ENCODE data around the gene MSRB1. TPM values are rescaled to one million over a fixed set of nuclear protein-coding genes. Genes with fewer than 3 reads are reported as not detected.

The MSRB1 gene
- total and polyA plus RNA-seq, 9 of the 15 experiments (the other 6 are each of a cell fraction or from before 2014, with no cell fraction given): 5.4 to 33.7 (median 25.7) TPM

DNA sequence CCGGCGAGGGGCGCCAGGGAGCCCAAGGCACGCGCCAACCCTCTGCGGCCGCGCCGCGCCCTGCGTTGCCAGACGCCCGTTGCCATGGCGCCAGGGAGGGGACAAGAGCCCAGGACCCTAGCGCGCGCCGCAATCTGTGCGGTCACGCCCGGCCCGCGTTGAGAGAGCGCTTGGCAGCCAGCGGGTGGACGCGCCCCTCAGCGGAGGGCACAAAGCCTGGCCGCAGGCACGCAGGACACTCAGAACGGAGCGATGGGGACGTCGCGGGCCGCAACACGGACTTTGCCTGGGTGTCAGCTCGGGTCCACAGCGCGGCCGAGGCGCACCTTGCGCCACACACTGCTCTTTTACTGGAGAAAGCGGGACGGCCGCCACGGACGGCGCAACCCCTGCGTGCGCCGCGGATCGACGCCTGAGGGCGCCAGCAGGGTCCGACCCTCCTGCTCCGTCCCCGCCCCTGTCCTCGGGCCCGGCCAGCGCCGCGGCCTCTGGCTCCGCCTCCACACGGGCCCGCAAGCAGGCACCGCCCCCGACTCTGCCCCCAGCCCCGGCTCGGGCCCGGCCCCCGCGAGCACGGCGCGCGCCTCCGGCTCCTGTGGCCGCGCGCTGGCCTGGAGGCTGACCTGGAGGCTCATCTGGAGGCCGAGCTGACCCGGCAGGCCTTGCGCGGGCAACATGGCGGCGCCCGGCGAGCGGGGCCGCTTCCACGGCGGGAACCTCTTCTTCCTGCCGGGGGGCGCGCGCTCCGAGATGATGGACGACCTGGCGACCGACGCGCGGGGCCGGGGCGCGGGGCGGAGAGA lies 40.7 kb upstream of the MSRB1 start, which contains the start of gene GFER (continued):
- TF ChIP-seq SP2 (IDR thresholded peaks at IDR 0.05; ENCODE audit: extremely low read depth, low read depth, low read length, poor library complexity, severe bottlenecking) (no peak), SREBF2 (CRISPR knock-in tag; IDR thresholded peaks at IDR 0.05) (no peak), SREBF1 (IDR thresholded peaks at IDR 0.05; ENCODE audit: borderline replicate concordance, low read depth, low read length) (no peak), ZNF551 (CRISPR knock-in tag; IDR thresholded peaks at IDR 0.05) (no peak), FOXA3 (CRISPR knock-in tag; conservative IDR thresholded peaks at IDR 0.05 in 1 of 2, IDR thresholded peaks at IDR 0.05 in 1 of 2) (0 out of 4 replicates have a peak, but pooled peaks of 1 of the 2 experiments have one; percentile 59), ZNF121 (CRISPR knock-in tag; conservative IDR thresholded peaks at IDR 0.05) (no peak), IRF2 (CRISPR knock-in tag; IDR thresholded peaks at IDR 0.05) (no peak), ARID1B (IDR thresholded peaks at IDR 0.05) (no peak), MEF2A (IDR thresholded peaks at IDR 0.05; ENCODE audit: control insufficient read depth, low read depth, low read length) (no peak), PHF21A (IDR thresholded peaks at IDR 0.05; ENCODE audit: borderline replicate concordance, low read depth) (peak; percentile 98), JUNB (CRISPR knock-in tag; conservative IDR thresholded peaks at IDR 0.05) (no peak), SUPT5H (IDR thresholded peaks at IDR 0.05) (peak; percentile 30; the same call in 1 of the 2 replicates), CXXC5 (CRISPR knock-in tag; IDR thresholded peaks at IDR 0.05) (peak; percentile 91), ARID2 (IDR thresholded peaks at IDR 0.05) (no peak), ZNF174 (CRISPR knock-in tag; IDR thresholded peaks at IDR 0.05) (no peak), STAG1 (CRISPR knock-in tag; IDR thresholded peaks at IDR 0.05; ENCODE audit: borderline replicate concordance) (no peak), YY1 (IDR thresholded peaks at IDR 0.05; ENCODE audit: borderline replicate concordance in 1 of 3, control insufficient read depth in 1 of 3, extremely low read depth in 1 of 3, insufficient read depth in 3 of 3, insufficient read length in 1 of 3, insufficient replicate concordance in 2 of 3, low read depth in 1 of 3, low read length in 2 of 3) (peak; percentile 90 to 99 (median 98))
- TF ChIP-seq, protein P1, sequence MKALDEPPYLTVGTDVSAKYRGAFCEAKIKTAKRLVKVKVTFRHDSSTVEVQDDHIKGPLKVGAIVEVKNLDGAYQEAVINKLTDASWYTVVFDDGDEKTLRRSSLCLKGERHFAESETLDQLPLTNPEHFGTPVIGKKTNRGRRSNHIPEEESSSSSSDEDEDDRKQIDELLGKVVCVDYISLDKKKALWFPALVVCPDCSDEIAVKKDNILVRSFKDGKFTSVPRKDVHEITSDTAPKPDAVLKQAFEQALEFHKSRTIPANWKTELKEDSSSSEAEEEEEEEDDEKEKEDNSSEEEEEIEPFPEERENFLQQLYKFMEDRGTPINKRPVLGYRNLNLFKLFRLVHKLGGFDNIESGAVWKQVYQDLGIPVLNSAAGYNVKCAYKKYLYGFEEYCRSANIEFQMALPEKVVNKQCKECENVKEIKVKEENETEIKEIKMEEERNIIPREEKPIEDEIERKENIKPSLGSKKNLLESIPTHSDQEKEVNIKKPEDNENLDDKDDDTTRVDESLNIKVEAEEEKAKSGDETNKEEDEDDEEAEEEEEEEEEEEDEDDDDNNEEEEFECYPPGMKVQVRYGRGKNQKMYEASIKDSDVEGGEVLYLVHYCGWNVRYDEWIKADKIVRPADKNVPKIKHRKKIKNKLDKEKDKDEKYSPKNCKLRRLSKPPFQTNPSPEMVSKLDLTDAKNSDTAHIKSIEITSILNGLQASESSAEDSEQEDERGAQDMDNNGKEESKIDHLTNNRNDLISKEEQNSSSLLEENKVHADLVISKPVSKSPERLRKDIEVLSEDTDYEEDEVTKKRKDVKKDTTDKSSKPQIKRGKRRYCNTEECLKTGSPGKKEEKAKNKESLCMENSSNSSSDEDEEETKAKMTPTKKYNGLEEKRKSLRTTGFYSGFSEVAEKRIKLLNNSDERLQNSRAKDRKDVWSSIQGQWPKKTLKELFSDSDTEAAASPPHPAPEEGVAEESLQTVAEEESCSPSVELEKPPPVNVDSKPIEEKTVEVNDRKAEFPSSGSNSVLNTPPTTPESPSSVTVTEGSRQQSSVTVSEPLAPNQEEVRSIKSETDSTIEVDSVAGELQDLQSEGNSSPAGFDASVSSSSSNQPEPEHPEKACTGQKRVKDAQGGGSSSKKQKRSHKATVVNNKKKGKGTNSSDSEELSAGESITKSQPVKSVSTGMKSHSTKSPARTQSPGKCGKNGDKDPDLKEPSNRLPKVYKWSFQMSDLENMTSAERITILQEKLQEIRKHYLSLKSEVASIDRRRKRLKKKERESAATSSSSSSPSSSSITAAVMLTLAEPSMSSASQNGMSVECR (CRISPR knock-in tag; IDR thresholded peaks at IDR 0.05): peak; percentile 73
- TF ChIP-seq, protein P2, sequence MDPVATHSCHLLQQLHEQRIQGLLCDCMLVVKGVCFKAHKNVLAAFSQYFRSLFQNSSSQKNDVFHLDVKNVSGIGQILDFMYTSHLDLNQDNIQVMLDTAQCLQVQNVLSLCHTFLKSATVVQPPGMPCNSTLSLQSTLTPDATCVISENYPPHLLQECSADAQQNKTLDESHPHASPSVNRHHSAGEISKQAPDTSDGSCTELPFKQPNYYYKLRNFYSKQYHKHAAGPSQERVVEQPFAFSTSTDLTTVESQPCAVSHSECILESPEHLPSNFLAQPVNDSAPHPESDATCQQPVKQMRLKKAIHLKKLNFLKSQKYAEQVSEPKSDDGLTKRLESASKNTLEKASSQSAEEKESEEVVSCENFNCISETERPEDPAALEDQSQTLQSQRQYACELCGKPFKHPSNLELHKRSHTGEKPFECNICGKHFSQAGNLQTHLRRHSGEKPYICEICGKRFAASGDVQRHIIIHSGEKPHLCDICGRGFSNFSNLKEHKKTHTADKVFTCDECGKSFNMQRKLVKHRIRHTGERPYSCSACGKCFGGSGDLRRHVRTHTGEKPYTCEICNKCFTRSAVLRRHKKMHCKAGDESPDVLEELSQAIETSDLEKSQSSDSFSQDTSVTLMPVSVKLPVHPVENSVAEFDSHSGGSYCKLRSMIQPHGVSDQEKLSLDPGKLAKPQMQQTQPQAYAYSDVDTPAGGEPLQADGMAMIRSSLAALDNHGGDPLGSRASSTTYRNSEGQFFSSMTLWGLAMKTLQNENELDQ (CRISPR knock-in tag; IDR thresholded peaks at IDR 0.05; ENCODE audit: borderline replicate concordance): no peak
- TF ChIP-seq, protein P3, sequence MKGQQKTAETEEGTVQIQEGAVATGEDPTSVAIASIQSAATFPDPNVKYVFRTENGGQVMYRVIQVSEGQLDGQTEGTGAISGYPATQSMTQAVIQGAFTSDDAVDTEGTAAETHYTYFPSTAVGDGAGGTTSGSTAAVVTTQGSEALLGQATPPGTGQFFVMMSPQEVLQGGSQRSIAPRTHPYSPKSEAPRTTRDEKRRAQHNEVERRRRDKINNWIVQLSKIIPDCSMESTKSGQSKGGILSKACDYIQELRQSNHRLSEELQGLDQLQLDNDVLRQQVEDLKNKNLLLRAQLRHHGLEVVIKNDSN (CRISPR knock-in tag; IDR thresholded peaks at IDR 0.05): peak; percentile 31; the same call in 1 of the 2 replicates
